Measurements from ENCODE around the gene SLC7A6OS. TPM values are rescaled to one million over a fixed set of nuclear protein-coding genes. Genes with fewer than 3 reads are reported as not detected.

The SLC7A6OS gene
- total RNA-seq, 1 experiment from 2014 or later = 24.5 TPM

GRCh38 chr16:68286153-68287074 lies 24.3 kb downstream of the SLC7A6OS start:
- Histone ChIP-seq H2AK5ac (ENCODE audit: insufficient read length, low read length) (no peak overlapping the region), H3K4me2 (ENCODE audit: insufficient read depth, insufficient read length, low read length) (no peak overlapping the region), H3K9ac (ENCODE audit: extremely low read depth, insufficient read length, low read length) (no peak overlapping the region), H3K4ac (ENCODE audit: low read depth, low read length) (no peak overlapping the region), H4K91ac (ENCODE audit: insufficient read length, low read depth, low read length) (no peak overlapping the region), H2BK5ac (ENCODE audit: insufficient read length, low read length) (no peak overlapping the region), H4K5ac (ENCODE audit: insufficient read length, low read depth, low read length) (no peak overlapping the region), H3K23ac (ENCODE audit: insufficient read length, low read depth, low read length) (no peak overlapping the region), H2BK20ac (ENCODE audit: low read depth, low read length, poor library complexity, severe bottlenecking) (no peak overlapping the region), H3K79me2 (ENCODE audit: insufficient read depth, low read length) (0 out of 2 replicates have a peak, but pooled peaks cover 2% of the 10 kb centered on the region), H2BK120ac (ENCODE audit: low read depth, low read length, poor library complexity, severe bottlenecking) (no peak overlapping the region), H4K20me1 (ENCODE audit: control insufficient read depth, insufficient read depth, insufficient read length) (peaks cover 2% of the 10 kb centered on the region), H2BK12ac (ENCODE audit: insufficient read length, low read depth, low read length) (no peak overlapping the region), H3K79me1 (ENCODE audit: insufficient read depth, low read depth, low read length, poor library complexity, severe bottlenecking) (no peaks in the 10 kb centered on the region), H3T11ph (ENCODE audit: low read length) (no peak overlapping the region), H2AFZ (ENCODE audit: low read length) (no peak overlapping the region), H3K4me1 (ENCODE audit: insufficient read depth, low read length) (no peaks in the 10 kb centered on the region), H3K9me3 (ENCODE audit: control insufficient read depth, low read depth, low read length) (peaks cover 2% of the 10 kb centered on the region), H3K27me3 (ENCODE audit: insufficient read depth, low read length) (no peaks in the 10 kb centered on the region), H3K56ac (ENCODE audit: insufficient read length, low read depth, low read length) (no peak overlapping the region), H3K14ac (ENCODE audit: insufficient read depth, low read length) (no peak overlapping the region), H3K18ac (ENCODE audit: insufficient read length, low read depth, low read length) (no peak overlapping the region), H2BK15ac (ENCODE audit: low read depth, low read length) (no peak overlapping the region), H3K27ac (ENCODE audit: insufficient read length, low read depth, low read length) (no peak overlapping the region), H3K23me2 (ENCODE audit: insufficient read length, low read depth, low read length, poor library complexity, severe bottlenecking) (no peaks in the 10 kb centered on the region), H4K8ac (replicated peaks; ENCODE audit: insufficient read length, low read depth, low read length) (no peak overlapping the region)
- no peak for DNase-seq
- H3K4me3 Mint-ChIP-seq = no peak overlapping the region; a peak in 1 of 5 replicates
- no peaks in the 10 kb centered on the region for H3K9me3 Mint-ChIP-seq
- TF ChIP-seq CTCF (conservative IDR thresholded peaks at IDR 0.05) = no peak
- no CpG with 5 or more reads among the region's 12 CpGs for WGBS (ENCODE audit: extremely low coverage, insufficient read length, low lambda C conversion rate)
- peak overlapping the region in 2 of 3 experiments; percentile 9 to 47; a peak in 4 of 7 replicates for H3K27ac Mint-ChIP-seq
- no peaks in the 10 kb centered on the region for H3K27me3 Mint-ChIP-seq (ENCODE audit: low read depth)
- peaks cover 4 to 10% of the 10 kb centered on the region in 2 experiments; a peak in 3 of 4 replicates for H3K4me1 Mint-ChIP-seq
- peaks cover 10 to 34% (median 18%) of the 10 kb centered on the region in 3 experiments; a peak in 5 of 7 replicates for H3K36me3 Mint-ChIP-seq (ENCODE audit: insufficient read depth in 1 of 3, low read depth in 3 of 3)
